Stomach (tissue), 9 donors: ENCODE results near the gene EEF2. TPM values are rescaled to one million over a fixed set of nuclear protein-coding genes. Genes with fewer than 3 reads are reported as not detected.

Experiments used
- DNase-seq, 2 donors: peaks; one replicate each; pipeline versions ENCODE4 v3.0.0 to v3.0.0-alpha.2; 2013 to 2019
- H3K27ac ChIP-seq, 5 donors: fragments of 200-600 bp in 4 of 5; sonication (generic) in 4 of 5; one replicate each; pipeline ENCODE4 v1.5.1; 2013 to 2019; ENCODE audit warnings: mild to moderate bottlenecking in 1 of 5, moderate library complexity in 1 of 5
- H3K27me3 ChIP-seq, 3 donors: fragments of 200-600 bp; sonication (generic); one replicate each; pipeline ENCODE4 v1.5.1; 2017 to 2019; ENCODE audit warnings: mixed run types in 1 of 3
- H3K36me3 ChIP-seq, 4 donors: fragments of 200-600 bp; sonication (generic); 1 replicate in 3 of 4; 2 replicates in 1 of 4; pipeline ENCODE4 v1.5.1; 2016 to 2019
- H3K4me1 ChIP-seq, 4 donors: fragments of 200-600 bp; sonication (generic); one replicate each; pipeline ENCODE4 v1.5.1; 2016 to 2019
- H3K4me3 ChIP-seq, 4 donors: fragments of 200-600 bp; sonication (generic) in 3 of 4; one replicate each; pipeline ENCODE4 v1.5.1; 2016 to 2019; ENCODE audit warnings: mild to moderate bottlenecking in 1 of 4
- H3K9me3 ChIP-seq, 4 donors: fragments of 200-600 bp; sonication (generic); one replicate each; pipeline ENCODE4 v1.5.1; 2016 to 2019
- CTCF ChIP-seq, 7 experiments: fragments of 450-650 bp in 4 of 7; fragments of 200-600 bp in 3 of 7; sonication (generic) in 3 of 7; IDR thresholded peaks; one replicate each; pipeline ENCODE4 v1.5.1; 2016 to 2019; ENCODE audit warnings: antibody characterized with exemption in 7 of 7, control low read depth in 2 of 7, mild to moderate bottlenecking in 1 of 7
- EP300 ChIP-seq: sonication (generic); formaldehyde crosslinking; IDR thresholded peaks from one replicate; pipeline ENCODE4 v1.6.1; 2017; ENCODE audit warnings: antibody characterized with exemption
- POLR2A ChIP-seq, 4 donors: fragments of 450-650 bp; IDR thresholded peaks; one replicate each; pipeline ENCODE4 v1.6.1; 2016; ENCODE audit warnings: antibody characterized with exemption in 4 of 4, control low read depth in 2 of 4, mild to moderate bottlenecking in 1 of 4, moderate library complexity in 1 of 4
- POLR2AphosphoS5 ChIP-seq, 3 donors: sonication (generic); formaldehyde crosslinking; IDR thresholded peaks; one replicate each; pipeline ENCODE4 v1.6.1; 2016; ENCODE audit warnings: antibody characterized with exemption in 3 of 3
- WGBS, 5 donors: extraction: QIAGEN DNeasy Blood & Tissue Kit in 3 of 5; methylation state at CpG; one replicate each; pipeline versions ENCODE4 v1.1.5 to v1.1.7; 2013 to 2018; 5-methylcytosine and 5-hydroxymethylcytosine counted together
- intact Hi-C: fragments of 100-400 bp; cut with DNase I; formaldehyde crosslinking; loops from one replicate; pipeline ENCODE4 v1.15.1; 2023; ENCODE audit warnings: low total_unique reads
- polyA plus RNA-seq, 3 donors: library from polyadenylated mRNA; stranded (reverse); fragments of 200-250 nt; gene quantifications; one replicate each; pipeline ENCODE4 v1.2.3, GENCODE V29; 2013
- total RNA-seq, 5 donors: library from RNA; depleted of rRNA; stranded (reverse); fragments of >200 nt; gene quantifications; one replicate each; pipeline versions ENCODE4 v1.1.0 to v1.2.3, GENCODE V29; 2014 to 2016
- donor health status: healthy with polysubstance abuse.
- donor health status: Bipolar disorder and iron deficiency.
- donor health status: healthy.

EEF2 gene
- total and polyA plus RNA-seq, 8 donors: 667 to 1,656 (median 1,276) TPM

GRCh38 chr19:4033028-4033956 is 48.0 kb upstream of the EEF2 start:
- intact Hi-C loops: no loop called here
- 83 to 91% (median 89%) methylated on average over 26 to 63 of the region's 63 CpGs for WGBS, 5 donors
- H3K36me3 ChIP-seq: peaks cover 59 to 98% (median 93%) of the 10 kb centered on the region in 4 donors
- H3K9me3 ChIP-seq: no peaks in the 10 kb centered on the region
- no peak for TF ChIP-seq EP300
- TF ChIP-seq POLR2A (IDR thresholded peaks at IDR 0.05): no peak
- no peak for TF ChIP-seq POLR2AphosphoS5 (IDR thresholded peaks at IDR 0.05)
- no peak for TF ChIP-seq CTCF (IDR thresholded peaks at IDR 0.05)
- H3K4me1 ChIP-seq: peaks cover 0 to 3% (median 1%) of the 10 kb centered on the region in 4 donors
- DNase-seq: no peak
- no peaks in the 10 kb centered on the region for H3K27me3 ChIP-seq
- H3K27ac ChIP-seq: no peak overlapping the region
- no peak overlapping the region for H3K4me3 ChIP-seq

GRCh38 chr19:4032436-4032835 is 47.2 kb upstream of the EEF2 start:
- TF ChIP-seq POLR2AphosphoS5 (IDR thresholded peaks at IDR 0.05) (no peak), EP300 (no peak), POLR2A (IDR thresholded peaks at IDR 0.05) (no peak), CTCF (IDR thresholded peaks at IDR 0.05) (no peak)

GRCh38 chr19:4031420-4031819 is 46.2 kb upstream of the EEF2 start:
- H3K36me3 ChIP-seq: peaks cover 41 to 98% (median 92%) of the 10 kb centered on the region in 4 donors
- H3K4me3 ChIP-seq: no peak overlapping the region
- intact Hi-C loops: no loop called here
- H3K27me3 ChIP-seq: no peaks in the 10 kb centered on the region
- WGBS, 5 donors: 72 to 79% (median 75%) methylated on average over 10 to 11 of the region's 11 CpGs
- no peak for DNase-seq
- H3K4me1 ChIP-seq: no peaks in the 10 kb centered on the region
- no peaks in the 10 kb centered on the region for H3K9me3 ChIP-seq
- H3K27ac ChIP-seq: no peak overlapping the region
- no peak for TF ChIP-seq POLR2A (IDR thresholded peaks at IDR 0.05)
- TF ChIP-seq EP300: no peak

More at GRCh38 chr19:4032436-4032835, 47.2 kb upstream of the EEF2 start:
- H3K4me3 ChIP-seq: no peak overlapping the region
- DNase-seq: no peak
- H3K4me1 ChIP-seq: no peaks in the 10 kb centered on the region
- H3K27me3 ChIP-seq: no peaks in the 10 kb centered on the region
- intact Hi-C loops: no loop called here
- no peak overlapping the region for H3K27ac ChIP-seq
- WGBS, 5 donors: 69 to 79% (median 73%) methylated on average over 3 to 16 of the region's 16 CpGs
- H3K36me3 ChIP-seq: peaks cover 51 to 98% (median 93%) of the 10 kb centered on the region in 4 donors
- no peaks in the 10 kb centered on the region for H3K9me3 ChIP-seq

GRCh38 chr19:4030981-4031380 is 45.7 kb upstream of the EEF2 start:
- H3K27ac ChIP-seq: no peak overlapping the region
- H3K4me1 ChIP-seq: no peaks in the 10 kb centered on the region
- no peak for DNase-seq
- TF ChIP-seq CTCF (IDR thresholded peaks at IDR 0.05) (no peak), POLR2A (IDR thresholded peaks at IDR 0.05) (no peak), EP300 (no peak), POLR2AphosphoS5 (IDR thresholded peaks at IDR 0.05) (no peak)
- no peaks in the 10 kb centered on the region for H3K9me3 ChIP-seq
- intact Hi-C loops: no loop called here
- H3K27me3 ChIP-seq: no peaks in the 10 kb centered on the region
- WGBS, 5 donors: 77 to 88% (median 83%) methylated on average over 3 to 9 of the region's 9 CpGs
- peaks cover 39 to 98% (median 96%) of the 10 kb centered on the region in 4 donors for H3K36me3 ChIP-seq
- H3K4me3 ChIP-seq: no peak overlapping the region
